HepG2 (cell line): ENCODE measurements around the gene SOX5. TPM values are rescaled to one million over a fixed set of nuclear protein-coding genes. Genes with fewer than 3 reads are reported as not detected.

Experiments used
- ATAC-seq: fragments of 200-7000 bp; cut with Tn5 transposase; 3 replicates; pipeline ENCODE4 v1.9.1; 2020; ENCODE audit warnings: mild to moderate bottlenecking, moderate library complexity
- BruUV-seq: library from RNA; stranded (reverse); fragments of 400-500 nt; replicated peaks from 2 replicates; lab custom pipeline; 2021; lab: Mats Ljungman, UMichigan
- CTCF ChIA-PET: fragments of 300-600 bp; formaldehyde crosslinking; extraction: SDS; loops from one replicate; lab custom pipeline; 2021; ENCODE audit warnings: low total read pairs, inconsistent platforms, low intra/inter-chr PET ratio; lab: Yijun Ruan, JAX
- POLR2A ChIA-PET: fragments of 350-600 bp; sonication (Branson Sonifier 250); formaldehyde crosslinking; loops from one replicate; lab custom pipeline; 2020; ENCODE audit warnings: antibody characterized with exemption, inconsistent platforms; lab: Yijun Ruan, JAX
- DNase-seq: peaks from one replicate; pipeline ENCODE4 v3.0.0-alpha.2; 2015; ENCODE audit warnings: low spot score
- FAIRE-seq: peaks from 3 replicates; lab custom pipeline; 2011; peaks lifted over from hg19 to GRCh38; lab: Jason Lieb, UNC
- H2AFZ ChIP-seq: one replicate; pipeline ENCODE4 v1.6.1; 2011; ENCODE audit warnings: low read length, inconsistent platforms
- H3K27ac ChIP-seq: fragments of 300-600 bp; 3 replicates; pipeline ENCODE4 v1.8.0; 2011; ENCODE audit warnings: mixed run types, mild to moderate bottlenecking, mixed read lengths, low read length, inconsistent platforms; ENCODE audit not compliant: insufficient read depth; ENCODE audit errors: extremely low read length
- H3K27me3 ChIP-seq, 2 experiments: fragments of 200-600 bp in 1 of 2; 2 replicates in 1 of 2; 3 replicates in 1 of 2; pipeline versions ENCODE4 v1.6.0 to v1.8.0; 2011; ENCODE audit warnings: low read length in 2 of 2, mild to moderate bottlenecking in 2 of 2, moderate library complexity in 2 of 2, inconsistent platforms in 1 of 2; ENCODE audit not compliant: insufficient read depth in 2 of 2, control insufficient read depth in 1 of 2
- H3K36me3 ChIP-seq, 2 experiments: fragments of 200-600 bp in 1 of 2; replicated peaks in 1 of 2; 2 replicates in 1 of 2; 3 replicates in 1 of 2; pipeline versions ENCODE4 v1.5.1 to v1.8.0; 2011; ENCODE audit warnings: low read length in 2 of 2, inconsistent platforms in 1 of 2; ENCODE audit not compliant: insufficient read depth in 2 of 2, control insufficient read depth in 1 of 2
- H3K4me1 ChIP-seq: 2 replicates; pipeline ENCODE4 v1.5.1; 2012; ENCODE audit warnings: low read length, inconsistent platforms; ENCODE audit not compliant: insufficient read depth
- H3K4me2 ChIP-seq: 2 replicates; pipeline ENCODE4 v1.6.0; 2011; ENCODE audit warnings: low read depth, low read length, inconsistent platforms
- H3K4me3 ChIP-seq, 3 experiments: fragments of 200-600 bp in 1 of 3; sonication (generic), shearing (Covaris generic) in 1 of 3; replicated peaks in 1 of 3; 2 replicates each; pipeline ENCODE4 v1.5.1; 2011 to 2016; ENCODE audit warnings: low read length in 3 of 3, inconsistent platforms in 2 of 3, low read depth in 2 of 3, mild to moderate bottlenecking in 2 of 3, control low read depth in 1 of 3, mixed read lengths in 1 of 3; ENCODE audit not compliant: insufficient read depth in 1 of 3
- H3K79me2 ChIP-seq: one replicate; pipeline ENCODE4 v1.6.1; 2011; ENCODE audit warnings: low read length, inconsistent platforms; ENCODE audit not compliant: insufficient read depth
- H3K9ac ChIP-seq: 2 replicates; pipeline ENCODE4 v1.6.0; 2011; ENCODE audit warnings: mild to moderate bottlenecking, low read depth, low read length, inconsistent platforms; ENCODE audit not compliant: insufficient read depth
- H3K9me3 ChIP-seq: 2 replicates; pipeline ENCODE4 v1.5.1; 2012; ENCODE audit warnings: mild to moderate bottlenecking, low read length
- H4K20me1 ChIP-seq: 2 replicates; pipeline ENCODE4 v1.6.0; 2011; ENCODE audit warnings: inconsistent platforms, mild to moderate bottlenecking, low read length, moderate library complexity; ENCODE audit not compliant: insufficient read depth
- FOSL2 ChIP-seq: sonication (generic); formaldehyde crosslinking; IDR thresholded peaks from 2 replicates; pipeline ENCODE4 v1.4.0; 2020; ENCODE audit warnings: missing genetic modification reagents
- RBM22 ChIP-seq: fragments of 200-400 bp; formaldehyde crosslinking; optimal IDR thresholded peaks from 2 replicates; pipeline ENCODE3; 2017; ENCODE audit warnings: mild to moderate bottlenecking, low read length, moderate library complexity
- ZNF841 ChIP-seq: sonication (generic); formaldehyde crosslinking; IDR thresholded peaks from 2 replicates; pipeline ENCODE4 v1.8.1; 2023; ENCODE audit warnings: missing genetic modification reagents, borderline replicate concordance
- WGBS: methylation state at CpG from one replicate; pipeline ENCODE4 v1.1.6; 2017; ENCODE audit warnings: low lambda C conversion rate; 5-methylcytosine and 5-hydroxymethylcytosine counted together
- in situ Hi-C: cut with HindIII; loops from 2 replicates; pipeline ENCODE4 v1.10.0; 2017; ENCODE audit warnings: low pct_unique_long_range_greater_than_20kb; ENCODE audit not compliant: extremely low pct_ligation_motif_present
- intact Hi-C: fragments of 100-400 bp; cut with micrococcal nuclease; formaldehyde crosslinking; loops from one replicate; pipeline ENCODE4 v1.10.0; 2022; ENCODE audit not compliant: unreplicated experiment
- polyA plus RNA-seq, 8 experiments: library from polyadenylated mRNA; depleted of rRNA in 3 of 8; stranded (reverse) in 7 of 8; unstranded in 1 of 8; fragments of >200 nt; fragmentation: Illumina TruSeq in 4 of 8; extraction: Trizol in 4 of 8; gene quantifications; 2 replicates each; pipeline versions ENCODE4 v1.2.1 to v1.2.3, GENCODE V29; 2011 to 2016; ENCODE audit warnings: low read depth in 4 of 8, missing spikeins in 1 of 8, mixed read lengths in 1 of 8; ENCODE audit not compliant: insufficient read depth in 1 of 8
- total RNA-seq, 5 experiments: library from RNA; depleted of rRNA; stranded (reverse); fragments of >200 nt; fragmentation: Illumina TruSeq; extraction: Trizol; gene quantifications; 2 replicates each; pipeline ENCODE4 v1.2.3, GENCODE V29; 2016; ENCODE audit warnings: low read depth in 1 of 5

The SOX5 gene
- total and polyA plus RNA-seq, 2 of the 13 experiments (the other 11 are each of a cell fraction or from before 2014, with no cell fraction given) = 18.5 to 76.4 TPM

DNA sequence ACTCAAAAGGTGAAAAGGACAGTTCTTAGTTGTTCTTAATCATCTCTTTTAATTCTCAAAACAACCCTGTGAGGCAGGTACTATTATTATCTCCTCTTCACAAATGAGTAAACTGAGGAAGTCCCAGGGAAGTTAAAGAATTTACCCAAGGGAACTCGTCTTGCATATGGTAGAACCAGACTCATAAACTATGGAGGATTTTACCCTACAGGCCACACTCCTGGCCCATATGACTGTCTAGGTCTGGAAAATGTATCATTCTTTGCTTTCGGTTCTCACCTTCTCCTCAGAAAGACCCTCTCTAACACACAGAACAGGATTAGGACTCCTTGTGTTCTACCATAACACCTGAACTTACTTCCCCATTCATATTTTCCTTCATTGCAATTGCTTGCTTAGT, 18.9 kb downstream of the SOX5 start:
- in situ Hi-C loops = no loop called here
- no peaks in the 10 kb centered on the region for H3K27me3 ChIP-seq
- ATAC-seq = no peak
- H3K9ac ChIP-seq = no peak overlapping the region
- FAIRE-seq = no peak
- no peaks in the 10 kb centered on the region; the same call in 1 of the 2 replicates for H4K20me1 ChIP-seq
- ChIA-PET POLR2A (no interaction called here), CTCF (no interaction called here)
- no peak overlapping the region for H3K4me3 ChIP-seq
- peaks cover 39% of the 10 kb centered on the region for H3K4me1 ChIP-seq
- peaks cover 6% of the 10 kb centered on the region; the same call in 1 of the 2 replicates for H3K9me3 ChIP-seq
- WGBS = 100% methylated on average over 2 of the region's 2 CpGs
- no TSS peak for BruUV-seq
- peaks cover 98% of the 10 kb centered on the region for H3K79me2 ChIP-seq
- no peak overlapping the region for H3K4me2 ChIP-seq
- intact Hi-C loops = no loop called here
- no peak overlapping the region for H2AFZ ChIP-seq
- no peak for TF ChIP-seq ZNF841 (CRISPR knock-in tag)
- TF ChIP-seq RBM22 = peak; percentile 80
- no peak for DNase-seq
- no peak overlapping the region for H3K27ac ChIP-seq
- H3K36me3 ChIP-seq = no peaks in the 10 kb centered on the region

DNA sequence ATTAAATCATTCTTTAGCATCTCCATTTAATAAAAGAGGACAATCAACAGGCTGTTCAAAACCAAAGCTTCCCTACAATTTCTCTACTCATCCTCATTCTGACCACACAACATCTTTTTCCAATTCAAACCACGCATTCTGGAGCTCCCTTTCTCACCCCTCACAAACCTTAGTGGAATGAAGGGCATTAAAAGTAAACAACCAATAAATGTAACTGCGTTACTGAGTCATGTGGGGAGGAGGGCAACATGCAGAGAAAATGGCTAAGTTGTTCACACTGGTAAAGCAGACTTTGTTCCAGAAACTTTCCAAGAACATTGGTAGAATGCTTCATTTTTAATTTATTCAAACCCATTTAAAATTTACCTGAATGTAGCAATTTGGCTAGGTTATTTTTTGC, 19.6 kb downstream of the SOX5 start:
- H3K9me3 ChIP-seq = peaks cover 6% of the 10 kb centered on the region; the same call in 1 of the 2 replicates

More for the DNA sequence above, 19.6 kb downstream of the SOX5 start:
- Histone ChIP-seq H3K4me2 (no peak overlapping the region), H4K20me1 (no peaks in the 10 kb centered on the region; the same call in 1 of the 2 replicates), H2AFZ (no peak overlapping the region), H3K27ac (no peak overlapping the region), H3K79me2 (peaks cover 98% of the 10 kb centered on the region), H3K9ac (no peak overlapping the region), H3K4me1 (peaks cover 34% of the 10 kb centered on the region), H3K36me3 (no peaks in the 10 kb centered on the region)
- intact Hi-C loops = no loop called here
- no peak for FAIRE-seq
- ChIA-PET CTCF (no interaction called here), POLR2A (no interaction called here)
- 91% methylated on average over 2 of the region's 2 CpGs for WGBS
- no peak for DNase-seq
- in situ Hi-C loops = no loop called here
- TF ChIP-seq FOSL2 (CRISPR knock-in tag) (no peak), RBM22 (peak; percentile 69)
- TF ChIP-seq, all 625 proteins: peak for 1
- no TSS peak for BruUV-seq
- Histone ChIP-seq H3K27me3 (no peaks in the 10 kb centered on the region; a peak in 1 of 5 replicates), H3K4me3 (no peak overlapping the region)
- ATAC-seq = no peak
